ENCODE results near the gene MYH7. TPM values are rescaled to one million over a fixed set of nuclear protein-coding genes. Genes with fewer than 3 reads are reported as not detected.

The MYH7 gene
- total and polyA plus RNA-seq, 2 donors (not counting 1 experiment from before 2014, with no cell fraction given) = not detected

DNA sequence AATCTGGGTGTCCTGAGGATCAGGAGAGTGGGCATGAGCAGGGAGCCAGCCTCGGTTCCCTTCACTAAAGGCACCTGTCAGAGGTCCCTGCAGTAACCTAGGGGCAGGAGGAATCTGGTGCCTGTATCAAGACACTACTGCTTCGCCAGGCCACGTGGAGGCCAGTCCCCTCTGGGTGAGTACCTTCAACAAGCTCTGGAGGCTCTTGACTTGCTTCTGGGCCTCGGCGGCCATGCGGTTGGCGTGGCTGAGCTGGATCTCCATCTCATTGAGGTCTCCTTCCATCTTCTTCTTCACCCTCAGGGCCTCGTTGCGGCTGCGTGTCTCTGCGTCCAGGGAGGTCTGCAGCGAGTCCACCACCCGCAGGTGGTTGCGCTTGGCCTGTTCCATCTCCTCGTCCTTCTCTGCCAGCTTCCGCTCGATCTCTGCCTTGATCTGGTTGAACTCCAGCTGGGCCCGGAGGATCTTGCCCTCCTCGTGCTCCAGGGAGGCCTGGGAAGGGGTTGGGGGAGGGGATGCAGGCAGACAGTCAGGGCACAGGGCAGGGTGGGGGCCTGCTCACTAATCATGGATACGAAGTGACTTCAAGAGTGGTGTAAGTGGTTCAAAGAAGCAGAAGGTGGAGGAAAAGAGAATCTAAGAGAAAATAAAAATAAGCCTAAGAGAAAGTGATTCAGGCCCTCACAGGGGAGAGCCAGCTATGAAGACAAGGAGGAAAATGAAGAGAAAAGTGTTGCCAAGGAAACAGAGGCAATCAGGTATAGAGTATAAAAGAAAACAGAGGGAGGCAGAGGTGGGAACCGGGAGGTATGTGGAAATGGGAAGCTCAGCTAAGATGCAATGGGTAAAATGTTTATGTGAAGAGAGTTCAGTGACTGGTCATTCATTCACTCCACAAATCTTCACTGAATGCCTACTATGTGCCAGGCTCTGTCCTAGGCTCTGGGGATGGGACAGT lies 19.4 kb downstream of the MYH7 start:
- H3K9me3 ChIP-seq (ENCODE audit: control insufficient read depth, insufficient read depth, low read depth, low read length) = no peaks in the 10 kb centered on the region

DNA sequence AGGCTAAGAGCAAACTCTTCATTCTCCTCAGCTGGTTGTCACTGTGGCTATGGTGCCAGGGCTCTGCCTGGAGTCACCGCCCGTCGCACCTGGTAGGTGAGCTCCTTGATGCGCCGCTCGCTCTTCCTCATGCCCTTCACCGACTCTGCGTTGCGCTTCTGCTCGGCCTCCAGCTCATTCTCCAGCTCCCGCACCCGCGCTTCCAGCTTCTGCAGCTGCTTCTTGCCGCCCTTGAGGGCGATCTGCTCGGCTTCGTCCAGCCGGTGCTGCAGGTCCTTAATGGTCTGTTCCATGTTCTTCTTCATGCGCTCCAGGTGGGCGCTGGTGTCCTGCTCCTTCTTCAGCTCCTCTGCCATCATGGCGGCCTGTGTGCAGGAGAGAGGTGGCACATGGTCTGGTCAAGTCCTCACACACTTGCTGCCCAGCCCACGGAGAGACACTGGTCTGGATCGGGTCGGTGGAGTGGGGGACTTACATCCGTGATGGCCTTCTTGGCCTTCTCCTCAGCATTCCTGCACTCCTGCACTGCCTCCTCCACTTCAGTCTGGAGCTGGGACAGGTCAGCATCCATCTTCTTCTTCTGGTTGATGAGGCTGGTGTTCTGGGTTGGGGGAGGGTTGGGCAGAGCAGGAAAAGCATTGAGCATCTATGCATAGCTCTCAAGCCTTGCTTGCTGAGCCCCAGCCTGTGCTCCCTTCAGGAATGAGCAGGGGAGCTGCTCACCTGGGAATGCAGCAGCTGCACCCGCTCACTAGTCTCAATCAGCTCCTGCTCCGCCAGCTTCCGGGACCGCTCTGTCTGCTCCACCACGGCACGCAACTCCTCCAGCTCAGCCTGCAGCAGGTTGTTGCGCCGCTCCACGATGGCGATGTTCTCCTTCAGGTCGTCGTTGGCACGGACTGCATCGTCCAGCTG lies 20.3 kb downstream of the MYH7 start:
- Histone ChIP-seq H3K4me1 (ENCODE audit: control insufficient read depth, extremely low read depth, insufficient read depth, low read length) (no peaks in the 10 kb centered on the region), H3K27me3 (ENCODE audit: control insufficient read depth, insufficient read depth, low read length) (peaks cover 6% of the 10 kb centered on the region), H3K4me3 (replicated peaks in 1 of 4; ENCODE audit: control extremely low read depth in 1 of 4, insufficient read depth in 1 of 4, low read depth in 3 of 4, low read length in 4 of 4) (no peak overlapping the region), H3K9ac (ENCODE audit: insufficient read depth, low read length) (no peak overlapping the region), H3K9me3 (ENCODE audit: control insufficient read depth, insufficient read depth, low read depth, low read length) (no peaks in the 10 kb centered on the region), H4K20me1 (ENCODE audit: control insufficient read depth, extremely low read depth, insufficient read depth, low read length) (no peaks in the 10 kb centered on the region), H3K4me2 (ENCODE audit: extremely low read depth, insufficient read depth, low read length) (no peak overlapping the region), H3K79me2 (ENCODE audit: control insufficient read depth, insufficient read depth, low read length) (no peaks in the 10 kb centered on the region), H3K27ac (ENCODE audit: insufficient read depth, low read length) (no peak overlapping the region), H3K36me3 (ENCODE audit: control insufficient read depth, insufficient read depth, low read length) (no peaks in the 10 kb centered on the region), H2AFZ (ENCODE audit: low read length) (no peak overlapping the region)
- no peak for DNase-seq (ENCODE audit: low read depth in 2 of 2)
- no peak for TF ChIP-seq EZH2 (IDR thresholded peaks at IDR 0.05; ENCODE audit: low read length, missing control alignments)
- TF ChIP-seq, protein P1, sequence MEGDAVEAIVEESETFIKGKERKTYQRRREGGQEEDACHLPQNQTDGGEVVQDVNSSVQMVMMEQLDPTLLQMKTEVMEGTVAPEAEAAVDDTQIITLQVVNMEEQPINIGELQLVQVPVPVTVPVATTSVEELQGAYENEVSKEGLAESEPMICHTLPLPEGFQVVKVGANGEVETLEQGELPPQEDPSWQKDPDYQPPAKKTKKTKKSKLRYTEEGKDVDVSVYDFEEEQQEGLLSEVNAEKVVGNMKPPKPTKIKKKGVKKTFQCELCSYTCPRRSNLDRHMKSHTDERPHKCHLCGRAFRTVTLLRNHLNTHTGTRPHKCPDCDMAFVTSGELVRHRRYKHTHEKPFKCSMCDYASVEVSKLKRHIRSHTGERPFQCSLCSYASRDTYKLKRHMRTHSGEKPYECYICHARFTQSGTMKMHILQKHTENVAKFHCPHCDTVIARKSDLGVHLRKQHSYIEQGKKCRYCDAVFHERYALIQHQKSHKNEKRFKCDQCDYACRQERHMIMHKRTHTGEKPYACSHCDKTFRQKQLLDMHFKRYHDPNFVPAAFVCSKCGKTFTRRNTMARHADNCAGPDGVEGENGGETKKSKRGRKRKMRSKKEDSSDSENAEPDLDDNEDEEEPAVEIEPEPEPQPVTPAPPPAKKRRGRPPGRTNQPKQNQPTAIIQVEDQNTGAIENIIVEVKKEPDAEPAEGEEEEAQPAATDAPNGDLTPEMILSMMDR (conservative IDR thresholded peaks at IDR 0.05 in 1 of 2, IDR thresholded peaks at IDR 0.05 in 1 of 2; ENCODE audit: low read depth in 1 of 2, low read length in 2 of 2) = no peak

More for the DNA sequence above, 19.4 kb downstream of the MYH7 start:
- H4K20me1 ChIP-seq (ENCODE audit: control insufficient read depth, extremely low read depth, insufficient read depth, low read length) = no peaks in the 10 kb centered on the region
- peaks cover 8% of the 10 kb centered on the region for H3K27me3 ChIP-seq (ENCODE audit: control insufficient read depth, insufficient read depth, low read length)
- TF ChIP-seq, protein P1 (conservative IDR thresholded peaks at IDR 0.05 in 1 of 2, IDR thresholded peaks at IDR 0.05 in 1 of 2; ENCODE audit: low read depth in 1 of 2, low read length in 2 of 2) = no peak
- TF ChIP-seq EZH2 (IDR thresholded peaks at IDR 0.05; ENCODE audit: low read length, missing control alignments) = no peak
- no peak overlapping the region for H3K27ac ChIP-seq (ENCODE audit: insufficient read depth, low read length)
- no peak overlapping the region for H3K4me3 ChIP-seq (replicated peaks in 1 of 4; ENCODE audit: control extremely low read depth in 1 of 4, insufficient read depth in 1 of 4, low read depth in 3 of 4, low read length in 4 of 4)
- no peak overlapping the region for H3K9ac ChIP-seq (ENCODE audit: insufficient read depth, low read length)
- no peak for DNase-seq (ENCODE audit: low read depth in 2 of 2)
- no peak overlapping the region for H2AFZ ChIP-seq (ENCODE audit: low read length)
- no peaks in the 10 kb centered on the region for H3K4me1 ChIP-seq (ENCODE audit: control insufficient read depth, extremely low read depth, insufficient read depth, low read length)
- no peaks in the 10 kb centered on the region for H3K79me2 ChIP-seq (ENCODE audit: control insufficient read depth, insufficient read depth, low read length)
- no peaks in the 10 kb centered on the region for H3K36me3 ChIP-seq (ENCODE audit: control insufficient read depth, insufficient read depth, low read length)
- no peak overlapping the region for H3K4me2 ChIP-seq (ENCODE audit: extremely low read depth, insufficient read depth, low read length)

DNA sequence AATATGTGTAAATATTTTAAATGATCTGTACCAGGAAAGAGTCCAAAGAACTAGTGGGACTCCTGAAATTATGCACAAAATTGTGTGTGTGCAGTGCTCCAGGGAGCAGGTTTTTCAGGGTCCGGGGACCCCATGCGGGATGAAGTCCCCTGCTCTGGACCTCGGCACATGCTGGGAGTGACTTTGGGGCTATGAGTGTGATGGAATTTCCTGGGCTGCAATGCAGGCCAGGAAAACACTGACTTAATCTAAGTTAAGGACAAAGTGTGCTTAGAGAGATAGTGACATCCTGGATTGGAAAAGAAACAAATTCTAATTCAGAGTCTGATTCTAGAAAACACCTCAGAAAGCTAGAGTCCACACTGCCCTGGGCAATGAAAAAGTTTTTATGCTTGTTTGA lies 21.2 kb downstream of the MYH7 start:
- H3K36me3 ChIP-seq (ENCODE audit: control insufficient read depth, insufficient read depth, low read length) = no peaks in the 10 kb centered on the region
- H3K4me1 ChIP-seq (ENCODE audit: control insufficient read depth, extremely low read depth, insufficient read depth, low read length) = no peaks in the 10 kb centered on the region
- no peaks in the 10 kb centered on the region for H4K20me1 ChIP-seq (ENCODE audit: control insufficient read depth, extremely low read depth, insufficient read depth, low read length)
- no peak overlapping the region for H3K27ac ChIP-seq (ENCODE audit: insufficient read depth, low read length)
- no peak overlapping the region for H3K9ac ChIP-seq (ENCODE audit: insufficient read depth, low read length)
- no peak for DNase-seq (ENCODE audit: low read depth in 2 of 2)
- H3K79me2 ChIP-seq (ENCODE audit: control insufficient read depth, insufficient read depth, low read length) = no peaks in the 10 kb centered on the region
- no peak overlapping the region for H2AFZ ChIP-seq (ENCODE audit: low read length)
- H3K4me3 ChIP-seq (replicated peaks in 1 of 4; ENCODE audit: control extremely low read depth in 1 of 4, insufficient read depth in 1 of 4, low read depth in 3 of 4, low read length in 4 of 4) = no peak overlapping the region
- TF ChIP-seq, protein P1 (conservative IDR thresholded peaks at IDR 0.05 in 1 of 2, IDR thresholded peaks at IDR 0.05 in 1 of 2; ENCODE audit: low read depth in 1 of 2, low read length in 2 of 2) = no peak
- no peak for TF ChIP-seq EZH2 (IDR thresholded peaks at IDR 0.05; ENCODE audit: low read length, missing control alignments)
- no peak overlapping the region for H3K4me2 ChIP-seq (ENCODE audit: extremely low read depth, insufficient read depth, low read length)
- peaks cover 6% of the 10 kb centered on the region for H3K27me3 ChIP-seq (ENCODE audit: control insufficient read depth, insufficient read depth, low read length)
- no peaks in the 10 kb centered on the region for H3K9me3 ChIP-seq (ENCODE audit: control insufficient read depth, insufficient read depth, low read depth, low read length)
